Measurements from ENCODE around the gene IGFL4.

The IGFL4 gene

GRCh38 chr19:46022431-46023310, 18.1 kb downstream of the IGFL4 start, which contains the start of gene PGLYRP1:
Gene PGLYRP1 (minus strand): TSS chr19:46023053. CDS start chr19:46023021, 32 bp downstream.
- in situ Hi-C loops (cut with HindIII; ENCODE audit: low sequenced_read_pairs), result no loop called here
- no peak within 1 kb of the TSS for H3K4me3 ChIP-seq (ENCODE audit: low read depth, low read length)
- no peak for TF ChIP-seq CTCF (IDR thresholded peaks at IDR 0.05; ENCODE audit: low read depth, low read length)
- DNase-seq (ENCODE audit: low read depth, low spot score), result no peak

GRCh38 chr19:46022061-46022430, 18.8 kb downstream of the IGFL4 start:
- in situ Hi-C loops (cut with HindIII; ENCODE audit: low sequenced_read_pairs), result no loop called here
- DNase-seq (ENCODE audit: low read depth, low spot score), result no peak
- no peak overlapping the region for H3K4me3 ChIP-seq (ENCODE audit: low read depth, low read length)
- no peak for TF ChIP-seq CTCF (IDR thresholded peaks at IDR 0.05; ENCODE audit: low read depth, low read length)

- H3K4me3 ChIP-seq (ENCODE audit: low read depth, low read length), result no peak overlapping the region
- no peak for DNase-seq (ENCODE audit: low read depth, low spot score)
- in situ Hi-C loops (cut with HindIII; ENCODE audit: low sequenced_read_pairs), result no loop called here
- TF ChIP-seq CTCF (IDR thresholded peaks at IDR 0.05; ENCODE audit: low read depth, low read length), result no peak
Measured at GRCh38 chr19:46021531-46022041, 19.2 kb downstream of the IGFL4 start.

- in situ Hi-C loops (cut with HindIII; ENCODE audit: low sequenced_read_pairs), result no loop called here
- DNase-seq (ENCODE audit: low read depth, low spot score), result no peak
- H3K4me3 ChIP-seq (ENCODE audit: low read depth, low read length), result no peak overlapping the region
- no peak for TF ChIP-seq CTCF (IDR thresholded peaks at IDR 0.05; ENCODE audit: low read depth, low read length)
Measured at GRCh38 chr19:46020819-46021125, 20.0 kb downstream of the IGFL4 start.

- DNase-seq (ENCODE audit: low read depth, low spot score), result no peak
- TF ChIP-seq CTCF (IDR thresholded peaks at IDR 0.05; ENCODE audit: low read depth, low read length), result no peak
- in situ Hi-C loops (cut with HindIII; ENCODE audit: low sequenced_read_pairs), result no loop called here
- no peak overlapping the region for H3K4me3 ChIP-seq (ENCODE audit: low read depth, low read length)
Measured at GRCh38 chr19:46019270-46019669, 21.5 kb downstream of the IGFL4 start.

GRCh38 chr19:46018729-46019251, 22.0 kb downstream of the IGFL4 start:
- in situ Hi-C loops (cut with HindIII; ENCODE audit: low sequenced_read_pairs), result no loop called here
- TF ChIP-seq CTCF (IDR thresholded peaks at IDR 0.05; ENCODE audit: low read depth, low read length), result no peak
- no peak for DNase-seq (ENCODE audit: low read depth, low spot score)
- H3K4me3 ChIP-seq (ENCODE audit: low read depth, low read length), result no peak overlapping the region

All from astrocyte of the spinal cord (primary cell).